GM12878 (cell line): ENCODE measurements around the gene GLRA1. TPM values are rescaled to one million over a fixed set of nuclear protein-coding genes. Genes with fewer than 3 reads are reported as not detected.
A peak's percentile ranks its signal among the peaks of the same experiment; 100 is the strongest.

ENCODE experiments used
- ATAC-seq: fragments of 200-7000 bp; cut with Tn5 transposase; 3 replicates; pipeline ENCODE4 v1.9.1; 2020; ENCODE audit warnings: mild to moderate bottlenecking, moderate library complexity
- BruUV-seq: library from RNA; stranded (reverse); fragments of 400-500 nt; replicated peaks from 2 replicates; lab custom pipeline; 2021; lab: Mats Ljungman, UMichigan
- CTCF ChIA-PET: fragments of 300-600 bp; sonication (Branson Sonifier 250); formaldehyde crosslinking; extraction: SDS; loops from one replicate; lab custom pipeline; 2021; ENCODE audit warnings: inconsistent platforms; lab: Yijun Ruan, JAX
- POLR2A ChIA-PET: fragments of 350-600 bp; formaldehyde crosslinking; extraction: SDS; loops from one replicate; lab custom pipeline; 2021; ENCODE audit warnings: inconsistent platforms; lab: Charles Lee
- RAD21 ChIA-PET: fragments of 300-600 bp; sonication (Branson Sonifier 250); formaldehyde crosslinking; loops from one replicate; lab custom pipeline; 2023; ENCODE audit warnings: antibody characterized with exemption; ENCODE audit not compliant: unreplicated experiment; lab: Charles Lee
- SMC1A ChIA-PET: fragments of 300-600 bp; sonication (Branson Sonifier 250); formaldehyde crosslinking; loops from one replicate; lab custom pipeline; 2023; ENCODE audit not compliant: unreplicated experiment, uncharacterized antibody; lab: Charles Lee
- DNase-seq: peaks from one replicate; pipeline ENCODE4 v3.0.0-alpha.2; 2011; ENCODE audit warnings: low read depth, low spot score
- FAIRE-seq: peaks from 3 replicates; lab custom pipeline; 2011; peaks lifted over from hg19 to GRCh38; lab: Jason Lieb, UNC
- H2AFZ ChIP-seq: 2 replicates; pipeline ENCODE4 v1.6.0; 2011; ENCODE audit warnings: low read depth, low read length, control low read depth; ENCODE audit not compliant: control insufficient read depth
- H3K27ac ChIP-seq: 2 replicates; pipeline ENCODE4 v1.5.1; 2011; ENCODE audit warnings: control low read depth; ENCODE audit not compliant: control insufficient read depth, insufficient read depth
- H3K27me3 ChIP-seq, 2 experiments: replicated peaks in 1 of 2; 2 replicates each; pipeline versions ENCODE4 v1.6.0 to v1.6.1; 2011; ENCODE audit warnings: low read length in 1 of 2; ENCODE audit not compliant: control insufficient read depth in 2 of 2, insufficient read depth in 2 of 2
- H3K36me3 ChIP-seq, 2 experiments: 2 replicates each; pipeline ENCODE4 v1.5.1; 2011; ENCODE audit warnings: low read length in 1 of 2; ENCODE audit not compliant: control insufficient read depth in 2 of 2, insufficient read depth in 2 of 2
- H3K4me1 ChIP-seq: 2 replicates; pipeline ENCODE4 v1.6.1; 2011; ENCODE audit warnings: mild to moderate bottlenecking, low read length, moderate library complexity, mixed read lengths; ENCODE audit not compliant: control insufficient read depth, insufficient read depth
- H3K4me2 ChIP-seq: 2 replicates; pipeline ENCODE4 v1.6.0; 2011; ENCODE audit warnings: control low read depth; ENCODE audit not compliant: control insufficient read depth, insufficient read depth
- H3K4me3 ChIP-seq: fragments of 200-600 bp; sonication (generic); 2 replicates; pipeline ENCODE4 v1.5.1; 2016
- H3K79me2 ChIP-seq: 2 replicates; pipeline ENCODE4 v1.6.0; 2011; ENCODE audit warnings: low read length; ENCODE audit not compliant: control insufficient read depth, insufficient read depth
- H3K9ac ChIP-seq: 2 replicates; pipeline ENCODE4 v1.8.0; 2011; ENCODE audit warnings: low read length, control low read depth, mixed read lengths; ENCODE audit not compliant: control insufficient read depth, insufficient read depth
- H3K9me3 ChIP-seq: replicated peaks from 3 replicates; pipeline ENCODE4 v1.5.1; 2011; ENCODE audit warnings: mild to moderate bottlenecking, low read length; ENCODE audit not compliant: control insufficient read depth, insufficient read depth
- H4K20me1 ChIP-seq: 2 replicates; pipeline ENCODE4 v1.6.0; 2011; ENCODE audit not compliant: control insufficient read depth, insufficient read depth
- HCFC1 ChIP-seq: fragments of 150-350 bp; IDR thresholded peaks from 2 replicates; pipeline ENCODE4 v1.6.1; 2014; ENCODE audit warnings: low read length
- IKZF2 ChIP-seq, 2 experiments: fragments of 450-650 bp; IDR thresholded peaks; 2 replicates each; pipeline ENCODE4 v1.6.1; 2017; ENCODE audit warnings: mild to moderate bottlenecking in 2 of 2, moderate library complexity in 2 of 2
- IRF3 ChIP-seq: fragments of 450-650 bp; IDR thresholded peaks from 2 replicates; pipeline ENCODE4 v1.6.1; 2014; ENCODE audit warnings: mild to moderate bottlenecking
- JUNB ChIP-seq: IDR thresholded peaks from 2 replicates; pipeline ENCODE4 v1.6.1; 2016; ENCODE audit warnings: antibody characterized with exemption, mild to moderate bottlenecking
- NFYA ChIP-seq: IDR thresholded peaks from 2 replicates; pipeline ENCODE4 v1.6.1; 2011; ENCODE audit warnings: low read depth, mild to moderate bottlenecking, low read length, improper control_type of control experiment, borderline replicate concordance
- NRF1 ChIP-seq: conservative IDR thresholded peaks from 2 replicates; pipeline ENCODE4 v1.6.1; 2011; ENCODE audit warnings: mild to moderate bottlenecking, low read depth, low read length, improper control_type of control experiment
- POLR2AphosphoS2 ChIP-seq: IDR thresholded peaks from 2 replicates; pipeline ENCODE4 v1.6.1; 2011; ENCODE audit warnings: low read depth, mild to moderate bottlenecking, low read length, improper control_type of control experiment, moderate library complexity
- TARDBP ChIP-seq: IDR thresholded peaks from 2 replicates; pipeline ENCODE4 v1.6.1; 2016; ENCODE audit warnings: borderline replicate concordance
- ZZZ3 ChIP-seq: IDR thresholded peaks from 2 replicates; pipeline ENCODE4 v1.6.1; 2011; ENCODE audit warnings: low read depth; ENCODE audit not compliant: control insufficient read depth, insufficient read length
- WGBS: methylation state at CpG from one replicate; pipeline ENCODE4 v1.1.6; 2016; ENCODE audit warnings: low lambda C conversion rate; ENCODE audit not compliant: insufficient replicate concordance, insufficient coverage; ENCODE audit errors: missing lambda C conversion rate; 5-methylcytosine and 5-hydroxymethylcytosine counted together
- in situ Hi-C: fragments of 300-500 bp; cut with MboI; formaldehyde crosslinking; loops from 9 replicates; pipeline ENCODE4 v1.14.3; 2018; ENCODE audit warnings: mixed read lengths
- intact Hi-C: fragments of 100-400 bp; cut with micrococcal nuclease; formaldehyde crosslinking; loops from one replicate; pipeline ENCODE4 v1.14.2; 2022; ENCODE audit not compliant: unreplicated experiment
- polyA plus RNA-seq, 11 experiments: library from polyadenylated mRNA; depleted of rRNA in 4 of 11; unstranded in 6 of 11; stranded (reverse) in 5 of 11; fragments of >200 nt; fragmentation: Nextera tagmentation in 4 of 11; fragmentation: Illumina TruSeq in 1 of 11; extraction: Ambion mirVana in 4 of 11; extraction: Trizol in 1 of 11; gene quantifications; 1 replicate in 1 of 11; 2 replicates in 10 of 11; pipeline versions ENCODE4 v1.2.1 to v1.2.3, GENCODE V29; 2011 to 2016; ENCODE audit warnings: inconsistent platforms in 2 of 11, missing spikeins in 2 of 11, low read depth in 1 of 11
- total RNA-seq, 4 experiments: library from RNA; depleted of rRNA in 3 of 4; stranded (reverse); fragments of >200 nt in 3 of 4; fragmentation: Illumina TruSeq in 1 of 4; extraction: Trizol in 1 of 4; gene quantifications; 2 replicates each; pipeline versions ENCODE4 v1.2.1 to v1.2.3, GENCODE V29; 2013 to 2021

GLRA1 gene
- total and polyA plus RNA-seq, 10 of the 15 experiments (the other 5 are each of a cell fraction or from before 2014, with no cell fraction given): not detected

GRCh38 chr5:151808451-151809169, 116.0 kb downstream of the GLRA1 start:
- ChIA-PET CTCF (interaction anchor here (2.0 kb wide), 1 partner anchor 16 kb away, joined by 4 read pairs; no protein-coding TSS in a partner anchor), SMC1A (interaction anchor here (1.0 to 2.0 kb wide), 2 partner anchors 9 to 34 kb away, joined by 3 to 12 read pairs; no protein-coding TSS in a partner anchor), RAD21 (no interaction called here), POLR2A (no interaction called here)
- in situ Hi-C loops (no loop called here), intact Hi-C loops (no loop called here)
- Histone ChIP-seq H3K9ac (no peak overlapping the region), H3K4me2 (no peak overlapping the region), H3K27me3 (no peaks in the 10 kb centered on the region), H3K4me1 (no peaks in the 10 kb centered on the region), H2AFZ (no peak overlapping the region), H3K36me3 (peaks cover 7 to 30% of the 10 kb centered on the region in 2 experiments), H3K27ac (no peak overlapping the region), H3K9me3 (no peaks in the 10 kb centered on the region), H3K79me2 (no peaks in the 10 kb centered on the region), H3K4me3 (no peak overlapping the region), H4K20me1 (no peaks in the 10 kb centered on the region; the same call in 1 of the 2 replicates)
- 98% methylated on average over 4 of the region's 4 CpGs for WGBS
- TF ChIP-seq IRF3 (no peak), JUNB (no peak), POLR2AphosphoS2 (no peak), ZZZ3 (no peak), NRF1 (no peak), HCFC1 (no peak), TARDBP (no peak), IKZF2 (IDR thresholded peaks at IDR 0.05) (no peak), NFYA (no peak)
- ATAC-seq (no peak), FAIRE-seq (no peak), DNase-seq (no peak)
- BruUV-seq: TSS peak; percentile 0
